Type B pancreatic cell (in vitro differentiated cells): ENCODE measurements around the gene PRUNE1. TPM values are rescaled to one million over a fixed set of nuclear protein-coding genes. Genes with fewer than 3 reads are reported as not detected.

Experiments used
- DNase-seq: peaks from one replicate; pipeline ENCODE4 v3.0.0; 2021; ENCODE audit warnings: mixed read lengths; ENCODE audit not compliant: unreplicated experiment; ENCODE audit errors: extremely low spot score
- H3K27ac Mint-ChIP-seq: 2 replicates; pipeline ENCODE4 v1.8.0; 2021; ENCODE audit warnings: mild to moderate bottlenecking, mixed read lengths
- H3K27me3 Mint-ChIP-seq: 2 replicates; pipeline ENCODE4 v1.8.0; 2021; ENCODE audit warnings: mixed read lengths
- H3K36me3 Mint-ChIP-seq: 2 replicates; pipeline ENCODE4 v1.8.0; 2021; ENCODE audit warnings: mixed read lengths
- H3K4me1 Mint-ChIP-seq: one replicate; pipeline ENCODE4 v1.8.0; 2021; ENCODE audit warnings: mixed read lengths; ENCODE audit not compliant: unreplicated experiment
- H3K4me3 Mint-ChIP-seq: 2 replicates; pipeline ENCODE4 v1.8.0; 2021; ENCODE audit warnings: mild to moderate bottlenecking, mixed read lengths
- H3K9me3 Mint-ChIP-seq: 2 replicates; pipeline ENCODE4 v1.8.0; 2021; ENCODE audit warnings: mixed read lengths
- CTCF ChIP-seq: fragments of 200-600 bp; sonication (generic); conservative IDR thresholded peaks from 2 replicates; pipeline ENCODE4 v1.5.0; 2021; ENCODE audit warnings: antibody characterized with exemption, mild to moderate bottlenecking
- total RNA-seq: library from RNA; stranded (reverse); gene quantifications from 2 replicates; pipeline ENCODE4 v1.2.1, GENCODE V29; 2021; ENCODE audit warnings: low replicate concordance

The PRUNE1 gene
- total RNA-seq, 1 donor from 2014 or later: 20.4 TPM

DNA sequence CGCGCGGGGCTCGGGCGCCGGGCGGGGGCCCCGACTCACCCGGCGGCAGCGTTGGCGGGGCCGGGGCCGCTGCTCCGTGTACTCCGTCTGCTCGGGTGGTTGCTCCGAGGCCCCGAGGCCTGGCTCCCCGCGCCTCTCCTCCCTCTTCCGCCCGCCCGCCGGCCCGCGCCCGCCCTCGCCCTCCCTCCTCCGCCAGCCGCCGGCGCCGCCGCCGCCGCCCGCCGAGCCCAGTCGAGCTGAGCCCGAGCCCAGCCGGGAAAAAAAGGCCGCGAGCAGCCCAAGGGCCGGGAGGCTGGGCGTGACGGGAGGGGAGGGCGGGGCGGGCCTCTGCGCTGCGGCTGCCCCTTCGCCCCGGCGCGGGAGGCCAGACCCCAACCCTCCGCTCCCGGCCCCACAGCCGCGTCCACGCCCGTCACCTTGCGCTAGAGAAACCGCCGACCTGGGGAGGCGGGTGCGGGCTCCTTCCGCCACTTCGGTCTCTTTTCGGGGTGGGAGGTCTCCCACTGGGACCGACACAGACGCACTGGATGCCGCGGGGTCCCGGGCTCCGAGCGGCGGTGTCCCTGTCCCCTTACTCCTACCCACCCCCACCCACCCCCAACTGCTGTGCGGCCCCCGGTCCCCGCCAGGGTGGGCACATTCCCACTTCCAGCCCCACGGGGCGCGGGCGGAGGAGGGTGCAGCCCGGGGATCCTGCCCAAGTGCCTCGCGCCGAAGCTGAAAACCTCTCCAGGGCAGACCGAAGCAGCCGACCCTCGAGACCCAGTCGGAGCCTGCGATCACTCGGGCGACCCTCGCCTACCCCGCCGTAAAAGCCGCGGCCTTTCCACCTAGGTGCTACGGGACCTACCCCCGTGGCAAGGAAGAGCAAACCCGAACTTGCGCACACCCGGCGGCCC is 33.4 kb upstream of the PRUNE1 start, which contains the start of gene CERS2:
Gene CERS2, minus strand, starts transcription at position 256 of the 899 bp plus-strand sequence. CDS start 5,745 bp downstream, outside the sequence.
- H3K27ac Mint-ChIP-seq: peak within 1 kb of the TSS; percentile 67
- H3K4me3 Mint-ChIP-seq: peak within 1 kb of the TSS; percentile 86
- no peaks in the 10 kb centered on the region for H3K9me3 Mint-ChIP-seq
- H3K4me1 Mint-ChIP-seq: peaks cover 42% of the 10 kb centered on the region
- TF ChIP-seq CTCF: no peak
- H3K36me3 Mint-ChIP-seq: no peaks in the 10 kb centered on the region
- DNase-seq: peak; percentile 88
- no peaks in the 10 kb centered on the region for H3K27me3 Mint-ChIP-seq

GRCh38 chr1:150976401-150976821 is 31.8 kb upstream of the PRUNE1 start:
- Mint-ChIP-seq H3K9me3 (no peaks in the 10 kb centered on the region), H3K27me3 (no peaks in the 10 kb centered on the region), H3K4me3 (peak overlapping the region; percentile 86), H3K27ac (peak overlapping the region; percentile 37), H3K36me3 (no peaks in the 10 kb centered on the region), H3K4me1 (peaks cover 35% of the 10 kb centered on the region)
- DNase-seq: no peak
- no peak for TF ChIP-seq CTCF

- Mint-ChIP-seq H3K4me1 (peaks cover 35% of the 10 kb centered on the region), H3K27ac (peak overlapping the region; percentile 41), H3K4me3 (peak overlapping the region; percentile 86), H3K9me3 (no peaks in the 10 kb centered on the region), H3K36me3 (no peaks in the 10 kb centered on the region), H3K27me3 (no peaks in the 10 kb centered on the region)
- DNase-seq: no peak
- no peak for TF ChIP-seq CTCF
Measured at GRCh38 chr1:150976879-150977694, 31.2 kb upstream of the PRUNE1 start.

DNA sequence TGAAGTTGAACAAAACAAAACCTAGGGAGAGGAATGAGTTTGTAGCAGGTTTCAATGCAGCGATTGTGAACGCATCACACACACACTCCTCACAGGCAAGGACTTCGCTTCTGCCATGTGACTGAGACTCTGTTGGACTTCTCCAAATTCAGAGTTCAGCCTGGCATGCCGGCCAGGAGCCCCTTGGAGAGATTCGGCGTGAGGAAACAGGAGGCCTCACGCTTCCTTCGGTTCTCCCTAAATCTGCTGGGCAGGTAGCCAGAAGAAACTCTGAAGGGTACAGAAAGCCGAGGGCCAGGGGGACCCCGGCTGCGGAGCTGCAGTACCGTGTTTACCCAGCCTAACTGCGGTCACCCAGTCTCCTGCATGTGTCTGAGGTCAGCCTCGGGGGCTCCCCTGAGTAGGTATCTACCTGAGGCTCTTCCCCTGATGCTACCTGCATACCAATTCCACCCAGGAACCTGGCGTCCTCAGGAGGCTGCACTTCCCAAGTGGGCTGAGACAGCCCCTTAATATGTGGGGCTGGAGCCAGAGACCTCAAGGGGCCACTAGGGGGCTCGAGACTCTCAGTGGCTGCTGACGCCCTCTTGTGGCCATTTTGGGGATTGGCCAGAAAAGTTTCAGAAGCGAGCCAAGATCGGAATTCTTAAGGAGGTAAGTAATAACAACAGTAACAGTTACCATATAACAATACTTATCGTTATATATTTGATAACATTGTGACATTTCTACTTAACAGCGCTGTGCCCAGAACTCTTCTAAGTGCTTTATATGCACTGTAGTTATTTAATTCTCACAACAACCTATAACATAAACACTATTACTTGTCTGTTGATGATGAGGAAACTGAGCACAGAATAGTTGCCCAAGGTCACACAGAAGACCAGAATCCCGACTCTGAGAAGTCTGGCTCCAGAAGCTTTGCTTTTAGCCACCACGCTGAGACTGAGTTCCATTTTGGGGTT is 28.9 kb upstream of the PRUNE1 start:
- TF ChIP-seq CTCF: peak; percentile 100
- peak; percentile 90 for DNase-seq
- H3K36me3 Mint-ChIP-seq: no peaks in the 10 kb centered on the region
- peak overlapping the region; percentile 67 for H3K27ac Mint-ChIP-seq
- H3K27me3 Mint-ChIP-seq: no peaks in the 10 kb centered on the region
- peak overlapping the region; percentile 57 for H3K4me3 Mint-ChIP-seq
- no peaks in the 10 kb centered on the region for H3K9me3 Mint-ChIP-seq
- peaks cover 24% of the 10 kb centered on the region for H3K4me1 Mint-ChIP-seq
